Activated T-helper 9 cell treated with anti-CD3 and anti-CD28 coated beads, Interleukin-2, amount 50 U/mL, for 16 hours (primary cell): Measurements from ENCODE around the gene TFF2.

Experiments
- DNase-seq: peaks from one replicate; pipeline ENCODE4 v3.0.0-alpha.2; 2020; ENCODE audit warnings: low read depth

Gene TFF2

GRCh38 chr21:42350927-42351426 lies at the start of gene TFF2:
Gene TFF2 (minus strand): TSS chr21:42350994. CDS start chr21:42350957, 37 bp downstream.
- DNase-seq, result no peak

- no peak for DNase-seq
Measured at GRCh38 chr21:42400525-42400924, 49.7 kb upstream of the TFF2 start.

GRCh38 chr21:42398436-42399028 lies 47.7 kb upstream of the TFF2 start:
- no peak for DNase-seq

GRCh38 chr21:42397746-42398394 lies 47.1 kb upstream of the TFF2 start:
- no peak for DNase-seq

GRCh38 chr21:42396799-42397745 lies 46.3 kb upstream of the TFF2 start:
- no peak for DNase-seq

GRCh38 chr21:42395905-42396651 lies 45.3 kb upstream of the TFF2 start, which contains the start of gene TMPRSS3:
Gene TMPRSS3 (minus strand): TSS chr21:42396052. CDS start chr21:42395417, 635 bp downstream.
- no peak for DNase-seq

- DNase-seq, result no peak
Measured at GRCh38 chr21:42395302-42395701, 44.5 kb upstream of the TFF2 start.

GRCh38 chr21:42393443-42393950 lies 42.7 kb upstream of the TFF2 start:
- DNase-seq, result no peak

- DNase-seq, result no peak
Measured at GRCh38 chr21:42392731-42393442, 42.1 kb upstream of the TFF2 start.

GRCh38 chr21:42391297-42391696 lies 40.5 kb upstream of the TFF2 start:
- no peak for DNase-seq

- DNase-seq, result no peak
Measured at GRCh38 chr21:42390696-42391095, 39.9 kb upstream of the TFF2 start.

GRCh38 chr21:42390193-42390592 lies 39.4 kb upstream of the TFF2 start:
- no peak for DNase-seq

GRCh38 chr21:42389449-42389835 lies 38.6 kb upstream of the TFF2 start:
- no peak for DNase-seq

- DNase-seq, result no peak
Measured at GRCh38 chr21:42388740-42389448, 38.1 kb upstream of the TFF2 start.

GRCh38 chr21:42387843-42388340 lies 37.1 kb upstream of the TFF2 start:
- DNase-seq, result no peak

GRCh38 chr21:42387164-42387563 lies 36.4 kb upstream of the TFF2 start:
- no peak for DNase-seq

GRCh38 chr21:42386034-42386591 lies 35.3 kb upstream of the TFF2 start:
- DNase-seq, result no peak

GRCh38 chr21:42385619-42386018 lies 34.8 kb upstream of the TFF2 start:
- no peak for DNase-seq

- no peak for DNase-seq
Measured at GRCh38 chr21:42384989-42385388, 34.2 kb upstream of the TFF2 start.
